ENCODE data around the gene CIB2. TPM values are rescaled to one million over a fixed set of nuclear protein-coding genes. Genes with fewer than 3 reads are reported as not detected.

Gene CIB2
- total RNA-seq, 1 donor from 2014 or later, result 6.7 TPM

DNA sequence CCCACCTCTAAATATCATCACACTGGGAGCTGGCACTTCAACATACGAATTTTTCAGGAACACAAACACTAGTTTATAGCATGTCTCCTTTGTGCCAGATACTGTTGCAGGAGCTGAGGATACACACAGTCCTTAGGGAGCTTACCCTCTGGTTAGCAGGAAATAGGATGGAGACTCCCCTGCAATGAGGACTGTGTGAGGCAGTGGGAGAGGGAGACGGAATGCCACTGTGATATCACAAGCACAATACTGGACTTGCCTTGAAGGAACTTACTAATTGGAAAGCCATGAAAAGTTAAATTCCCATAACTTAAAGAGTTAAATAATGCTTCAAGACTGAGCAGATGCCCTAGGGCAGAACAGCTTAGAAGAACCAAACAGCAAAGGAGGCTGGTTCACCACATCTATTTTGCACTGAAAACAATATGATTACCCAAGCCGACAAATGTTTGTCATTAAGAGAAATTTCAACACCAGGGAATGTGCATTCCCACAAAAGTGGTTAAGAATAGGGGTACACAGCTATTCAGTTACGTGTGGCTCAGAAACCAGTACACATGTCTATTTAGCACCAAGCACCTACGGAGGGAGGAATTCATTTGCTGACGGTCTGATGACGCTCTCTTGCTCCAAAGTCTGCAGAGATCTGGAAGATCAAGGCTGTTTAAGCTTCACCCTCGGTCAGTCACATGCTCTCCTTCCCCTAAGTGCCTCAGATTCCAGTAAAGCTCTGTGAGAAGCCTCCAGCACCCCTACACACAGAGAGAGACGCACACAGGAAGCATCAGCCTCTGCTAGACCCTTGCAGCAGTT is 59.0 kb downstream of the CIB2 start:
- intact Hi-C loops (cut with DNase I), result loop anchor here (10.0 kb wide), 1 partner anchor 657 kb away; no protein-coding TSS in a partner anchor
- TF ChIP-seq, protein P1, sequence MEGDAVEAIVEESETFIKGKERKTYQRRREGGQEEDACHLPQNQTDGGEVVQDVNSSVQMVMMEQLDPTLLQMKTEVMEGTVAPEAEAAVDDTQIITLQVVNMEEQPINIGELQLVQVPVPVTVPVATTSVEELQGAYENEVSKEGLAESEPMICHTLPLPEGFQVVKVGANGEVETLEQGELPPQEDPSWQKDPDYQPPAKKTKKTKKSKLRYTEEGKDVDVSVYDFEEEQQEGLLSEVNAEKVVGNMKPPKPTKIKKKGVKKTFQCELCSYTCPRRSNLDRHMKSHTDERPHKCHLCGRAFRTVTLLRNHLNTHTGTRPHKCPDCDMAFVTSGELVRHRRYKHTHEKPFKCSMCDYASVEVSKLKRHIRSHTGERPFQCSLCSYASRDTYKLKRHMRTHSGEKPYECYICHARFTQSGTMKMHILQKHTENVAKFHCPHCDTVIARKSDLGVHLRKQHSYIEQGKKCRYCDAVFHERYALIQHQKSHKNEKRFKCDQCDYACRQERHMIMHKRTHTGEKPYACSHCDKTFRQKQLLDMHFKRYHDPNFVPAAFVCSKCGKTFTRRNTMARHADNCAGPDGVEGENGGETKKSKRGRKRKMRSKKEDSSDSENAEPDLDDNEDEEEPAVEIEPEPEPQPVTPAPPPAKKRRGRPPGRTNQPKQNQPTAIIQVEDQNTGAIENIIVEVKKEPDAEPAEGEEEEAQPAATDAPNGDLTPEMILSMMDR (IDR thresholded peaks at IDR 0.05), result no peak
- DNase-seq (ENCODE audit: low spot score in 2 of 2), result peak in 1 of 2 donors; percentile 77
- Histone ChIP-seq H3K9me3 (no peaks in the 10 kb centered on the region), H3K27me3 (no peaks in the 10 kb centered on the region), H3K36me3 (no peaks in the 10 kb centered on the region), H3K4me3 (peak overlapping the region in 1 of 2 donors; percentile 6), H3K27ac (peak overlapping the region; percentile 37 to 90), H3K4me1 (peaks cover 10 to 70% of the 10 kb centered on the region in 2 donors)

DNA sequence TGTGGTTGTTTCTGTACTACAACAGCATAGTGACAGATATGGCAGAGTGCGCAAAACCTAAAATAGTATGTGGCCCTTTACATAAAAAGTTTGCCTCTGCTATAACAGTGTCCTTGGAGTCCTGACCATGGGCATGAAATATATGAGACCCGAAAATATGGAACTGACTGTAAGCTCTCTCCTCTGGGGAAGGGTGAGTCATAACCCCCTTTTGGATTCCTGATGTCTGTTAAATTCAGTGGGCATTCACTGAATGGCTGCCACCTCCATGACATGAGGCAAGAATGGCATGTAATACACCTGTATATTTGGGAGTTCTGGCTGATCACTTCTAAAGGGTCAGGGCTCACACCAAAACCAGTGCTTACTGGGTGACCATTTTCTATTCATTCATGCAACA is 59.9 kb downstream of the CIB2 start:
- peak overlapping the region; percentile 37 to 90 for H3K27ac ChIP-seq
- no peaks in the 10 kb centered on the region for H3K9me3 ChIP-seq
- peaks cover 15 to 78% of the 10 kb centered on the region in 2 donors for H3K4me1 ChIP-seq
- no peaks in the 10 kb centered on the region for H3K27me3 ChIP-seq
- no peaks in the 10 kb centered on the region for H3K36me3 ChIP-seq
- intact Hi-C loops (cut with DNase I), result loop anchor here (10.0 kb wide), 1 partner anchor 657 kb away; no protein-coding TSS in a partner anchor
- DNase-seq (ENCODE audit: low spot score in 2 of 2), result no peak
- TF ChIP-seq, protein P1 (IDR thresholded peaks at IDR 0.05), result no peak
- H3K4me3 ChIP-seq, result no peak overlapping the region

DNA sequence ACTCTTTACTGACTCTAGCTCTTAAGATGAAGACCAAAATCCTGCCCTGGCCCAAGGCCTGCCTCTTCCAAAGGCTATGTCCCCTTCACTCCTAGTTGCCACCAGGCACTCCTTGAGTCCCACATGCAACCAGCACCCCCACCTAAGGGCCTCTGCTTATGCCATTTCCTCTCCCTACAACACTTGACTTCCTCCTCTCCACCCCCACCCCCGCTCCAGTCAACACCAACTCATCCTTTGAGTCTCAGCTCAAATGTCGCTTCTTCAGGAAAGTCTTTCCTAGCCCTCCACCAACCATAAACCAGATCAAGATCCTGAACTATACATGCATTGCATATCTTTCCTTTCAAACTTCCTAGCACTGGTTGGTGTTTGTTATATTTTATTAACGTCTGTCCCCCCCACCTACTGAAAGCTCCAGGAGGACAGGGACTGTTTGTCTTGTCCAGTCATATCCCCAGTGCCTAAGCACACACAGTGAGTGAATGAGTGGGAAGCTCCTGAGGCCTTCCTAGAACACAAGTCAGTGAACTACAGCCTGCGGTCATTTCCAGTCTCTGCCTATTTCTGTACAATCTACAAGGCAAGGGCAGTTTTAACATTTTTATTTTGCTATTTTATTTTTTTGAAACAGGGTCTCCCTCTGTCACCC is 61.1 kb downstream of the CIB2 start:
- intact Hi-C loops (cut with DNase I), result loop anchor here (10.0 kb wide), 1 partner anchor 655 kb away; no protein-coding TSS in a partner anchor
- Histone ChIP-seq H3K4me1 (peaks cover 28 to 83% of the 10 kb centered on the region in 2 donors), H3K27ac (peak overlapping the region; percentile 65 to 71), H3K9me3 (no peaks in the 10 kb centered on the region), H3K36me3 (no peaks in the 10 kb centered on the region), H3K4me3 (no peak overlapping the region), H3K27me3 (no peaks in the 10 kb centered on the region)
- no peak for DNase-seq (ENCODE audit: low spot score in 2 of 2)
- TF ChIP-seq, protein P1 (IDR thresholded peaks at IDR 0.05), result no peak

DNA sequence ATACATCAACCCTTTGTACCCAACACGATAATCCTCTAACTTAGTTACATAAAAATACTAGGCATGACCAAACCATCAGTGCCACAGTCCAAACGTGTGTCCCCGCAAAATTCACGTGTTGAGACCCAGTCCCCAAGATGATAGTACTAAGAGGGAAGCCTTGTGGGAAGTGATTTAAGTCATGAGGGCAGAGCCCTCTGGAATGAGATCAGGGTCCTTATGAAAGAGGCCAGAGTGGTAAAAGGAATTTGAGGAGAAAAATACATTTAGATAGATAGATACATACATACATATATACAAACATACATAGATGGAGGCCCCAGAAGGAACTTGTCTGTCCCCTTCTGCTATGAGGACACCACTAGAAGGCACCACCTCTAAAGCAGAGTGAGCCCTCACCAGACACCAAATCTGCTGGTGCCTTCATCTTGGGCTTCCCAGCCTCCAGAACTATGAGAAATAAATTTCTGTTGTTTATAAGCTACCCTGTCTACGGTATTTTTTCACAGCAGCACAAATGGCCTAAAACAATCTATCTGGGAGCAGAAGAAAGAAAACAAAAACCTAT is 61.7 kb downstream of the CIB2 start:
- peaks cover 34 to 83% of the 10 kb centered on the region in 2 donors for H3K4me1 ChIP-seq

DNA sequence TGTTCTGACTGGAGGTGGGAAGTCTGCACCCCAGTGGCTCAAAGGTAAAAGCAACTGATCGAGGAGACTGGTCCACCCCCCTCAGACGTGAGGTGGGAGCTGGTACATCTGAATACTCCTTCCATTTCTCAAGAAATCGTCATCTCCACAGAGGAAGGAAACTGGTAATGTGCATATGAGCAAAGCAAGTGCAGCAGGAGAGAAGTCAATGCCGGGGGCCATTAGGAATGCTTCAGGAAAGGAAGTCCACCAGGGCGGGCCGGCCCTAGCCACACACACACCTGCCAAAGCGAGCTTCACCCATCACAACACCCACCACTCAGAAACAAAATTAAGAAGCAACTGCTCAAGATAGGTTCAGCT is 62.2 kb downstream of the CIB2 start:
- Histone ChIP-seq H3K27ac (peak overlapping the region; percentile 65 to 71), H3K9me3 (no peaks in the 10 kb centered on the region), H3K36me3 (no peaks in the 10 kb centered on the region), H3K4me3 (no peak overlapping the region), H3K27me3 (no peaks in the 10 kb centered on the region), H3K4me1 (peaks cover 38 to 85% of the 10 kb centered on the region in 2 donors)
- no peak for DNase-seq (ENCODE audit: low spot score in 2 of 2)
- intact Hi-C loops (cut with DNase I), result no loop called here
- TF ChIP-seq, protein P1 (IDR thresholded peaks at IDR 0.05), result no peak

More for the DNA sequence above, 61.7 kb downstream of the CIB2 start:
- intact Hi-C loops (cut with DNase I), result loop anchor here (10.0 kb wide), 1 partner anchor 655 kb away; no protein-coding TSS in a partner anchor
- peak overlapping the region; percentile 65 to 71 for H3K27ac ChIP-seq
- H3K27me3 ChIP-seq, result no peaks in the 10 kb centered on the region
- H3K4me3 ChIP-seq, result no peak overlapping the region
- no peak for DNase-seq (ENCODE audit: low spot score in 2 of 2)
- TF ChIP-seq, protein P1 (IDR thresholded peaks at IDR 0.05), result no peak
- H3K36me3 ChIP-seq, result no peaks in the 10 kb centered on the region
- no peaks in the 10 kb centered on the region for H3K9me3 ChIP-seq
